GM18520 (cell line): ENCODE measurements around the gene SCNN1A.

Experiments
- ATAC-seq: cut with Tn5 transposase; IDR thresholded peaks from one replicate; pipeline ENCODE4 v1.9.1; 2021; ENCODE audit not compliant: unreplicated experiment

The SCNN1A gene

DNA sequence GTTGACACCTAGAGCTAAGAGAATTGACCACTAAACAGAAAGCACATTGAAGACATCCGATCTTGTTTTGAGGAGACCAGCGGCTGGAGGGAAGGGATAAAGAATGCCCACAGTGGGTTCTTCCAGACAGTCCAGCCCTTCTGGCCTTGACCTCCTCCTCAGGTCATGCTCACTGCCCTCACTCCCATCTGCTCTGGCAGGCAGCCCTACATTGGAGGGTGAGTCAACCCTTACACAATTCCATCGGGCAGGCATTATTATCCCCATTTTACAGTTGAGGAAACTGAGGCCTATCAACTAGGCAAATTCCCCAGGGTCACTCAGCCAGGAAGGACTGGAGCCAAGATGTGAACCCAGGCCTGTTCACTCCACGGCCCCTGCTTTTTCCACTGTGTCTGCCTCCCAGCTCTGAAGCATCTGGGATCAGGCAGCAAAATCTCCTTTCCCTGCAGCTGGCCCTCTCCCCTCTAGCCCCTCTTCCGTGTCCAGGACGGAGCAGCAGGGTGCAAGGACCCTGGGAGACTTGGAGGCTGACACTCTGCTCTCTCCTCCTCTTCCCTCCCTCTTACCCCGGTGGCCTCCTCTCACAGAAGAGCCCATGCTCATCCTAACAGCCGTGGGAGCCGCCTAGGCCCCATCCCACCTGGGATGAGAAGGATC is 5.3 kb downstream of the SCNN1A start:
- ATAC-seq: no peak

DNA sequence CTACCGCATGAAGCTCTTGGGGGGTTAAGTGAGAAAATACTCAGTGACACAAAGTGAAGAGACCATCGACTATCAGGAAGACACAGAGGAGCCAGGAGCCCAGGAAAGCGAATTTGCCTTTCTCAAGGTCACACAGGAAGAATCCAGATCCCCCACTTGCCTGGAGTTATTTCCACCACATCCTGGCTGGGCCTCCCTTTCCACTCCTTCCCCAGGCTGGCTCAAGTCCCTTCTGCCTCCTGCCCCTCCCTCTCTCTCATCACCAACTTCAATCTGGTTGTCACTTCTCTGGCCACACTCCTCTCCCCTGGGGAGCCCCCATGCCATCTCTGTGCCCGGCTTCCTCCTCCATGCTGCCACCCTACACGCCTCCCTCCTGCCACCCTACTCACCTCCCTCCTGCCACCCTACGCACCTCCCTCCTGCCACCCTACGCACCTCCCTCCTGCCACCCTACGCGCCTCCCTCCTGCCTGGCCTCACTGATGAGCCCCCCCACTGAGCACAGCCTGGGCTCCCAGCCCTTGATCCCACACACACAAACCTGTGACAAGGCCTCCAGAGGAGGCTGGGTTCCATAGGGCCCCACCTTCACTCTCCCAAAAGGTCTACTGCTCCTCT is 6.3 kb downstream of the SCNN1A start:
- ATAC-seq: no peak

DNA sequence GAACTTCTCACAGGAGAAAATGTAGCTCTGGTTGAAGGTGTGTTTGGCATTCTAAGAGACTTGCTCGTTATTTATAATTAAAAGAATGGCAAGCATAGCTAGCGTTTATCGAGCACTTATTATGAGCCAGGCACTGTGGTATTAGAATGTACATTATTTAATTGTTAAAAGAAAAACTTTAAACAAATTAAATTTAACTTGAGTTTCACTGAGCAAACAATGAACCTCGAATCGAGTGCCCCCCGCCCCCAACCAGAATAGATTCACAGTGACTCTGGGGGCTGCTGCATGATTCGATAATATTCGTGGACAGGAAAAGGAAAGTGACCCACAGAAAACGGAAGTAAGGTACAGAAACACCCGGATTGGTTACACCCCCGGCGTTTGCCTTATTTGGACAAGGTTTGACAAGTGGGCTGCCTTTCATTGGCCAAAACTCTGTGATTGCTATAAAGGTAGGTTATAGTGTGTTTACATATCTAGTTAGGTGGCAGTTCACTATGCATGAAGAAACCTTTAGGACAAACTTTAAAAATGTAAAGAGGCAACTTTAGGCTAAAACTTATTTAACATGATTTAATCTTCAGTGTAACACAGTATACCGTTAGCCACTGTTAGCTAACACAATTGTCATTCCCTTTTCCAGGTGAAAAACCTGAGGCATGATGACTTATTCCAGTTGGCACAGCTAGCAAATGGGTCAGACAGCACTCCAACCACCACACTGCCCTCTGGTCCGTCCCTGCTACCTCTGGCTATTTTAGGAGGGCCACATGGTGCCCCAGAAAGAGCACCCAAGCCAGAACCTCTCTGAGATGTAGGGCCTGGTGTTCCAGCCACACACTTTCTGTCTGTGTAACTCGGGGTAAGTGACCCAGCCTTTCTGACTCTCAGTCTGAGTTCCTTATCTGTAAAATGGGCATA is 7.1 kb downstream of the SCNN1A start:
- no peak for ATAC-seq

DNA sequence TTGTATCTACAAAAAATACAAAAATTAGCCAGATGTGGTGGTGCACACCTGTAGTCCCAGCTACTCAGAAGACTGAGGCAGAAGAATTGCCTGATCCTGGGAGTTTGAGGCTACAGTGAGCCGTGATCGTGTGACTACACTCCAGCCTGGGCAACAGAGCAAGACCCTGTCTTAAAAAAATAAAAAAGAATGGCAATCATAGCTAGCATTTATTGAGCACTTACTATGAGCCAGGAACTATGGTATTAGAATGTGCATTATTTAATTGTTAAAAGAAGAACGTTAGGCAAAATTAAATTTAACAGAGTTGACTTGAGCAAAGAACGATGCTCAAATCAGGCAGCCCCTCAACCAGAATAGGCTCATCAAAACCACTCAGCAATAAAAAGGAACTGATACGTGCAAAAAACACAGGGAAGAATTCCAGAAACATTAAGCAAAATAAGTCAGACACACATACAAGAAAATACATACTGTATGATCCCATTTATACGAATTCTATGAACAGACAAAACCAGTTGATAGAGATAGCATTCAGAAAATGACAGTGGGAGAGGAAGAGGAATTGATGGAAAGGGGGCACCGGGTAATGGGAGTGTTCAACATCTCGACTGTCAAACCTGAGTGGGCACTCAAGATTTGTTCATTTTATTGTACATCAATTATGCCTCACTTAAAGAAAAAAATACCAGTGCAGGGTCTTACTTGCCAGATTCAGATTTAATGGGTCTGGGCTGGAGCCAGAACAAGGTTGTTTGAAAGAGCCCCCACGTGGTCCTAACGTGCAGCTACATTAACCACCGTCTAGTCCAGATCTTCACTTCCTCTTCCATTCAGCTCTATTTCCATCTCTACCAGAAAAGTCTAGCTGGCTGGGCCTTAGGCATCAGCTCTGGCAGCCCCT is 8.0 kb downstream of the SCNN1A start:
- ATAC-seq: no peak

DNA sequence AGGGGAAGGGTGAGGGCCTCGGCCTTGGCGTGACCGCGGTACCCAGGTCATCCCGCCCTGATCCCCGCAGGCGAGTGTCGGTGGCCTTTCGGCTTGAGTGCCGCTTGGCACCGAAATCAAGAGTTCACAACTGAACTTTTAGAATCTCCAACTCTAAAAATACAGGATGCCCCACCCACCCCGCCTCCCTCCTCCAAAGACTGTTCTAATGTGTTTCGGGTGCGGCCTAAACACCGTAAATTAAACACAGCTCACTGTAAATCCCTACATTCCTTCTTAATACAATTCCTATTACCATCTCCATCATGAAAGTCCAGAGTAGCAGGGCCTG is 11.4 kb downstream of the SCNN1A start:
- no peak for ATAC-seq

DNA sequence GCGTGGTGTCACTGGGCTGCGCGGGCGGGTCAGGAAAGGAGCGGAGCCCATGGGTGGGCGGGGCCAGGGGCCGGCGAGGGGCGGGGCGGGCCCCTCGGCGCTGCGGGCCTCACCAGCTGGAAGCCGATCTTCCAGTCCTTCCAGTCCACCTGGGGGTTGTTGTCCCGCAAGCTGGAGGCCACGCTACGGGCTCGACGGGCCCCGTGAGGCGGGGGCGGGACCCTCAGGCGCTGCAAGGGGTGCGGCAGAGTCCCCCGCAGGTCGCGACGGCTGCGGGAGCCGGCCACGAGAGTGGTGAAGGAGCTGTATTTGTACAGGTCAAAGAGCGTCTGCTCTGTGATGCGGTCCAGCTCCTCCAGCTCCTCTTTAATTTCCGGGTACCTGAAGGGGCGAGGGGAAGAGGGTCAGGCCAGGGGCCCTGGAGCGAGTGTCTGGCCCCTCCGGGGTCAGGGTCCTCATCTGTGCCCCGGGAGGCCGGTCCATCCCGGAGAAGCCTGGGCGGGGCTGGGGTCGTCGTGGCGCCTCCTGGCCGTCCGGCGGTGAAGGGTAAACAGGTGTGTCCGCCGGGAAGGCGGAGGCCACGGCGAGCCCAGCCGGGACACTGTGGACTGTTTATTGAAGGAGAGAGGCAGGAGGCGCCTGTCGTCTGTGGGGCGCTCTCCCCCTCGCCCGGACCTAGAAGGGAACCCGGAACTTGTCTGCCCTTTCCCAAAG is 11.9 kb downstream of the SCNN1A start:
- no peak for ATAC-seq

DNA sequence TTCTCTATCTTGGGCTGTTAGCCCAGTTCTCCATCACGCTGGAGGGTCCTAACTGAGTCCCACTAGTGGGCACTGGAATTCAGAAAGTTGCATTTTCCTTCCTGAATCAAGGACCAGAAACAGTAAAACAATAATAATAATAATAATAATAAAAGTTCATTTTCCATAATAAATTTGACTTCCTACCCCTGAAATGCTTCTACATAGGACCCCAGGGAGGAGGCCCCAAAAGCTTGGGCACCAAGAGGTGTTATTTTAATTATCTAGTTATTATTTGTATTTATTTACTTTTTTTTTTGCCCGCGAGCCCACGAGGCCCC is 12.4 kb downstream of the SCNN1A start:
- ATAC-seq: no peak

DNA sequence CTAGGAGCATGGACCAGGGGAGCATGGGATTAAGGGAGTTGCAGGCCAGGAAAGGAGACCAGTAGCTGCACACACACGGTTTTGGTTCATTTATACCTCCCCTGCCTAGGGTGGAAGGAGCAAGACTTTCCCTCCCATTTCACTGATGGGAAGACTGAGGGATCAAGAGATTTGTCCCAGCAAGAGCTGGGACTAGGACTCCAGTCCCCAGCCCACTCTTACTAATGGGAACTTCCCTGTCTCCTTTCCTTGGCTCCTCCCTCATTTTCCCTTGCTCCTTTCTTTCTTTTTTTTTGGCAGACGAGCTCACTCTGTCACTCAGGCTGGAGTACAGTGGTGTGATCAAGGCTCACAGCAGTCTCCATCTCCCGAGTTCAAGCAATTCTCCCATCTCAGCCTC is 13.0 kb downstream of the SCNN1A start:
- no peak for ATAC-seq

DNA sequence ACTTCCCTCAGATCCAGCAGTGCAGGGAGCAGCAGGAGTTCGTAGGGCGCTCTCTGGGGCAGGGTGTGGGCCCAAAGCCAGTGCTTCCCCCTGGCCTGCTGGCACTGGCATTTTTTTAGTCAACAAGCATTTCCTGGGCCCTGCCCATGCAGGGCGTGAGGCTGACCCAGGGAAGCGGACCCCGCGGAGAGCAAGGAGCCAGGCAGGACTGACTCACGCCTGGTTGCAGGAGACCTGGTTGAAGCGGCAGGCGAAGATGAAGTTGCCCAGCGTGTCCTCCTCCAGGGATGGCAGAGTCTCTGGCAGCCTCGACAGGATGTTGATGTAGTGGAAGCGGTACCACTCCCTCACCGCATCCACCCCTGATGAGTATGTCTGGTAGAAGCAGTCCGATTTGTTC is 13.5 kb downstream of the SCNN1A start:
- no peak for ATAC-seq

DNA sequence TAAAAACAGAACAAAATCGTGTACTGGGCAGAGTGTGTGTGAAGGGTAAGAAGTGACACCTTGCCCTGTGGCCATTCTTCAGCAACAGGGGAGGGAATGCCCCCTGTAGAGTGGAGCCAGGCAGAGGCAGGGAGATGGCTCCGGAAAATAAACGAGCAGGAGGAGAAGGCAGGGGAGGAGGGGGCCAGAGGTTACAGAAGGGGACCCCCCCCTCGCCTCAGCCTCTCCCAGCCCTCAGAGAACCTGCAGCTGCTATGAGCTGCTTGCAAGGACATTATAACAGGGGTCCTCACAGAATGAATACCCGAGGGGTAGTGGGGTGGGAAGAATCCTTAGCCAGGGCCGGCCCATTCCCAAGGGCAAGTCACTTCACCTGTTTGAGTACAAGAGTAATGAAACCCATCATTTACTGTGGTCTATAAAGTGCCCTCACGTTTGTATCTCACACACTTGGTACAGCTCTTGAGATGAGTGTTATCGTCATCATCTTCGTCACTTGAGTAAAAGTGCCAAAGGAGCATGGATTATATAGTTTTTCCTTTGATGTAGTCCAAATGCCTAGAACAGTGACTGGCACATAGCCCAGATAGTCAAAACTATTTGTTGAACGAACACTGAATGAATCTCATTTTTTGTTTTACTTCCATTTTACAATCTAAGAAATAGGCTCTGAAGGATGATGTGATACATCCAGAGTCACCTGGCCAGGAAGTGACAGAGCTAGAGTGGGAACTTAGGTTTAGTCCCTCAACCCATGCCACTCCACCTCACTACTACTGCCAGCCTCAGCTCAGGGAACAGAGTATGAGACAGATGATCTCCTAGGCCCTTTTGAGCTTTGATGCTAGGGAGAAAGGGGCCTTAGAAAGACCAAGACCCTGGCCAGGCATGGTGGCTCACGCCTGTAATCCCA is 14.5 kb downstream of the SCNN1A start:
- ATAC-seq: no peak

DNA sequence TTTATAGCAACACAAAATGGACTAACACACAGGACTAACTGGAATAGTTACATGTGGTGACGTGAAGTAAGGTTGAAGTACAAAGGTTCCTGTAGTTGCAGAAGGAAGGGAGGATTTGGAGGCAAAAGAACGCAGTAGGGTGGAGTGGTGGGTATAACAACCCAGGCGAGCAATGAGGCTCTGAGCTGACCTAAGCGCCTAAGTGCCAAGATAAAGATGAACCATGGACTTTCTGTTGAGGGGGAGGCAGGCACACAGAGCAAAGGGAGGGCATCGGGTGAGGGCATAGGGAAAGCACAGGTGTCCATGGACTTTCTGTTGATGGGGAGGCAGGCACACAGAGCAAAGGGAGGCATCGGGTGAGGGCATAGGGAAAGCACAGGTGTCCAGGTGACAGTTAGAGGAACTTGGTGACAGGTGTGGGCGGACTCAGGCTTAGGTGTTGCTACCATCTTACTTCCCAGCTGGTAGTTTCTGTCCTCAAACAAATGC is 15.2 kb downstream of the SCNN1A start:
- ATAC-seq: peak; percentile 42

DNA sequence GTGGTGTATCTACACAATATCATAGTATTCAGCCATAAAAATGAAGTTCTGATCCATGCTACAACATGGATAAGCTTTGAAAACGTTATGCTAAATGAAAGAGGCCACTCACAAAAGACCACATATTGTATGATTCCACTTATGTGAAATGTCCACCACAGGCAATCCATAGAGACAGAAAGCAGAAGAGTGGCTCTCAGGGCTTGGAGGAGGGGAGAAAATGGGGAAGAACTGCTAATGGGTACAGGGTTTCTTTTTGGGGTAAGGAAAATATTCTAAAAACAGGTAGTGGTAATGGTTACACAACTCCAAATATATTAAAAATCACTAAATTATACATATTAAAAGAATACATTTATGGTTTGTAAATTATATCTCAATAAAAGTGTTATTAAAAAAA is 16.5 kb downstream of the SCNN1A start:
- ATAC-seq: no peak

DNA sequence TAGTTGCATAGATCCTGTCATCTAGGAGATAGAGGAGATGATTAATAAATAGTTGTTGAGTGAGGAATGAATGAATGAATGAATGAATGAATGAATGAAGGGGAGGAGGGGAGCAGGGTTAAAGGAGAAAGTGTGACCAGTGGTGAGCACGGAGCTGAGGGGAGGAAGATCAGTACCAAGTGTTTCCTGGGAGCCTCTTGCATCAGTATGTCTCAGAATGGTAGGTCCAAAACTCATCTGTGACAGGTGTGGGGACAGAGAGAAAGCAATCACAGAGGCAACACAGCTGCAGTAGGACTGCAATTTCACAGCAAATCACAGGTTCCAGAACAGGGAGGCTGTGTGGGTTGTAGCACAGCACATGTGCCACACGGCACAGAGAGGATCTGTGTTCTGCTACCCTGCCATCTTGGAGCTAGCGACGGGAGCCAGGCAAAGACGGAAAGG is 19.0 kb downstream of the SCNN1A start:
- ATAC-seq: no peak

DNA sequence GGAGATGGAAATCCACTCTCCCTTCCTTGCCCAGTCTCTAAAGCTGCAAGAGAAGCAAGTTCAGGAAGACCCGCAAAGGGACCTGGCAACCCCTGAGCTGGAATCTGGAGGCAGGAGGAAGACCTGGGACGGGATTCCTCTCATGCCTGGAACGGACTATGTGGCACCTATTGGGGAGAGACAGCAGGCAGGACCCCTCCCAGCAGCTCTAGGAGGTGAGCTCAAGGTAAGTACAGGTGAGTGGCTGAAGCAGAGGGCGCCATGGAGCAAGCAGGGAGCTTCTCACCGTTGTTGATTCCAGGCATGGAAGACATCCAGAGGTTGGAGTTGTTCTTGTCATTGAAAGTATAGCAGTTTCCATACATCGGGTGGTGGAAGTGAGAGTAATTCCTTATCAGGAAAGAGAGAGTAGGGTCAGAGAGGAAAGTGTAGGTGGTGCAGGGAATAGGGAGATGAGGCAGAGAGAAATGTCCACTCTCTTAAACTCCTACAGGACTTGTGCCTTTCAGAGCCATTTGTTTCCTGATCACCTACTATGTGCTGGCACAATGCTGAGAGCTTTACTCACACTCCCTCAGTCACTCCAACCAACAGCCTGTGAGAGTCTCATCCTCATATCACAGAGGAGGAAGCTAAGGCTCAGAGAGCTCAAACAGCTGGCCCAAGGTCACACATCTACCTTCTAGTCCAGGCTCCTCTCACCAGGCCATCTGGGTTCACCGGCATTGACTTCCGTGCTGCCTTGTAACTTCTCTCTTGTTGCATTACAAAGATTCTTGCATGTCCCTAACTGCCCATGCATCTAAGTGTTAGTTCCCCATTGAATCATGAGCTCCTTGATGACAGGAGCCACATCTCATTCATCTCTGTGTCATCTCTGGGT is 19.6 kb downstream of the SCNN1A start:
- ATAC-seq: peak; percentile 34

DNA sequence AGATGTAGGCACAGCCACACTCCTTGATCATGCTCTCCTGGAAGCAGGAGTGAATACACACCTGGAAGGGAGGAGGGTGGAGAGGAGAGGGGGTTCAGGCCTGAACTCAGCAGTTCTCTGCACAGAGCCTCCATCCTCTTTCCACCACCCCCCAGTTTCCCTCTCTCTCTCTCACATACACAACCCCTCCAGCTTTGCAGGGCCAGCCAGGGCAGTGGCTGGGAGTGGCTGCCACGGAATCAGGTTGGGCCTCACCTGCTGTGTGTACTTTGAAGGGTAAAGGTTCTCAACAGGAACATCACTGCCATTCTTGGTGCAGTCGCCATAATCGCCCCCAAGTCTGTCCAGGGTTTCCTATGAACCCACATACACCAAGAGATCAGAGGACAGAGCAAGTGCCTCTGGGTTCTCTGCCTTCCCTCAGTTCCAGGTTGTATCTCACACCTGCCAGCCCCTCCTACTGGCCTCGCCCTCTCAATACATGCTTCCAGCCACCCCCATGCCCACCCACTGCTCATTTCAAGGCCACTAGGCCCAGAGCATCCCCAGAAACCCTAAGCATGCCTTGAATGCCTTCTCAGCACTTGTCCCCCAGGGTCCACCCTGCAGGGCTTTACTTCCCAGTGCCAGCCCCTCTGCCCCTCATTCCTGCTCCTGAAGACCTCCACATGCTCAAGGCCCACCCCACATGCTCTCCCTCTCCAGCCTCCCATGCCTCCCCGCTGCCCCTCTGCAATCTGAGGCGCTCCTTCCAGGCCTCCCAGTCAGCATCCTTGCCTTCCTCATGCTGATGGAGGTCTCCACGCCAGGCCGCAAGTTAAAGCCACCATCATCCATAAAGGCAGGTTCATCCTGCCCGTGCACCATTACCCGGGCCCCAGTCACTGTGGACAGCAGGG is 20.6 kb downstream of the SCNN1A start:
- no peak for ATAC-seq

DNA sequence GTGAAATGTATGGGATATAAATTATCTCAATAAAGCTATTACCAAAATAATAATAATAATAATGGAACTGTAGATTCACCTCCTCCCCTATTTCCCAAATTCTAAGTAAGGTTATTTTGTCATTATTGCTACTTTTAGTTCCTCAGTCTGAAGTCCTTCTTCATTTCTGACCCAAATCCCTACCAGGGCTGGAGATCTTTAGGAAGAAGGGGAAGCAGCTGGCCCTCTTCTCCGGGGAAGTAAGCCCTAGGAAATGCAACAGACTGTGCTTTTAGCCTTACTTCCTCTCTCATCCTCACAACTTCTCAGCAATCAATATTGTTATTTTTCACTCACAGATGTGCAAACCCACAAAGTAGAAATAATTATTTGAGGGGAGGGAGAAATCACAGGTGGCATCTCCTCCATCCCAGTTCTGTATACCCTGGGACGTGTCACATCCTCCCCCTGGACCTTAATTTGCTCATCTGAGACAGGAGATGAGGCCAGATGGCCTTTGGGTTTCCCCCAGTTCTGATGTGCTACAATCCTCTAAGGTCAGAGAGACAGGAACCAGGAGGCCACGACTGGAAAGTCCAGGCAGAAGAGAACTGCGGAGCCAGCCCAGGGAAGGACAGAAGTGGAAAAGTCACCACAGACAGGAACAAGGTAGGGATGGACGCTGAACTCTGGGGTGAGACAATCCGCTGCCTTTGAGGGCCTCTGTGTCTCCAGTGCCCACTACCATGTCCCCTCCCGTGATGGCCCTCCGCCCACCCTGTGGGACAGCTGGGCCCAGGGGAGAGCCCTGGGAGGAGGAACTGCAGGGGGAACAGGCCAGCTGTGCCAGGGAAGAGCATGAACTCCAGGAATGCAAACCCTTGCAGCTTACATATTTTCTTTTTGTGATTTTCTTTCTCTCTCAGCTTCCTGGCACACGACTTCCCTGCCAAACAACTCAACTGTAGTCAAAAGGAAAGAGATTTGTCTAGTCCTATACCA is 22.9 kb downstream of the SCNN1A start:
- no peak for ATAC-seq
